ENCODE data around the gene HDHD3. TPM values are rescaled to one million over a fixed set of nuclear protein-coding genes. Genes with fewer than 3 reads are reported as not detected.

HDHD3 gene
- total RNA-seq, 2 donors from 2014 or later = 24.3 to 37.1 TPM

GRCh38 chr9:113389451-113389850 lies 12.7 kb upstream of the HDHD3 start:
- H3K27me3 Mint-ChIP-seq (ENCODE audit: insufficient read depth) = no peaks in the 10 kb centered on the region
- TF ChIP-seq CTCF (conservative IDR thresholded peaks at IDR 0.05) = no peak
- WGBS, 2 experiments (ENCODE audit: insufficient coverage in 1 of 2, insufficient read length in 1 of 2) = 89 to 96% methylated on average over 7 to 11 of the region's 11 CpGs

GRCh38 chr9:113388833-113389232 lies 12.0 kb upstream of the HDHD3 start:
- peaks cover 74% of the 10 kb centered on the region for H3K36me3 ChIP-seq (ENCODE audit: control insufficient read depth, insufficient read depth, low read length)
- no peaks in the 10 kb centered on the region for H3K9me3 ChIP-seq (ENCODE audit: control insufficient read depth, low read length)
- no peak overlapping the region for H3K4me3 ChIP-seq (ENCODE audit: low read length)
- H3K9me3 Mint-ChIP-seq = no peaks in the 10 kb centered on the region
- peaks cover 60% of the 10 kb centered on the region for H3K36me3 Mint-ChIP-seq (ENCODE audit: low read depth)
- no peak overlapping the region for H3K4me3 Mint-ChIP-seq
- H3K27ac ChIP-seq (ENCODE audit: low read depth, low read length) = no peak overlapping the region
- TF ChIP-seq CTCF (conservative IDR thresholded peaks at IDR 0.05) = no peak
- DNase-seq = no peak
- no peak overlapping the region for H3K9ac ChIP-seq (ENCODE audit: extremely low read depth, low read length, poor library complexity, severe bottlenecking)
- WGBS, 2 experiments (ENCODE audit: insufficient coverage in 1 of 2, insufficient read length in 1 of 2) = 92 to 100% methylated on average over 10 to 13 of the region's 13 CpGs
- H3K27me3 ChIP-seq (ENCODE audit: control insufficient read depth, insufficient read depth, low read length, poor library complexity, severe bottlenecking) = no peaks in the 10 kb centered on the region
- no peaks in the 10 kb centered on the region for H3K4me1 ChIP-seq (ENCODE audit: control insufficient read depth, insufficient read depth, low read length)
- H3K4me1 Mint-ChIP-seq = no peaks in the 10 kb centered on the region
- H3K27ac Mint-ChIP-seq = no peak overlapping the region
- H3K27me3 Mint-ChIP-seq (ENCODE audit: insufficient read depth) = no peaks in the 10 kb centered on the region

More at GRCh38 chr9:113389451-113389850, 12.7 kb upstream of the HDHD3 start:
- Mint-ChIP-seq H3K4me1 (no peaks in the 10 kb centered on the region), H3K4me3 (no peak overlapping the region), H3K27ac (no peak overlapping the region), H3K9me3 (no peaks in the 10 kb centered on the region), H3K36me3 (ENCODE audit: low read depth) (peaks cover 62% of the 10 kb centered on the region)
- H3K9ac ChIP-seq (ENCODE audit: extremely low read depth, low read length, poor library complexity, severe bottlenecking) = no peak overlapping the region
- H3K4me1 ChIP-seq (ENCODE audit: control insufficient read depth, insufficient read depth, low read length) = no peaks in the 10 kb centered on the region
- no peak overlapping the region for H3K27ac ChIP-seq (ENCODE audit: low read depth, low read length)
- H3K4me3 ChIP-seq (ENCODE audit: low read length) = no peak overlapping the region
- H3K27me3 ChIP-seq (ENCODE audit: control insufficient read depth, insufficient read depth, low read length, poor library complexity, severe bottlenecking) = no peaks in the 10 kb centered on the region
- DNase-seq = no peak
- no peaks in the 10 kb centered on the region for H3K9me3 ChIP-seq (ENCODE audit: control insufficient read depth, low read length)
- H3K36me3 ChIP-seq (ENCODE audit: control insufficient read depth, insufficient read depth, low read length) = peaks cover 78% of the 10 kb centered on the region

GRCh38 chr9:113387560-113388230 lies 10.9 kb upstream of the HDHD3 start:
- DNase-seq = no peak
- Mint-ChIP-seq H3K27me3 (ENCODE audit: insufficient read depth) (no peaks in the 10 kb centered on the region), H3K4me1 (no peaks in the 10 kb centered on the region), H3K9me3 (no peaks in the 10 kb centered on the region), H3K4me3 (no peak overlapping the region), H3K36me3 (ENCODE audit: low read depth) (peaks cover 50% of the 10 kb centered on the region), H3K27ac (no peak overlapping the region)
- 89 to 94% methylated on average over 8 to 9 of the region's 9 CpGs for WGBS, 2 experiments (ENCODE audit: insufficient coverage in 1 of 2, insufficient read length in 1 of 2)
- Histone ChIP-seq H3K4me3 (ENCODE audit: low read length) (no peak overlapping the region), H3K36me3 (ENCODE audit: control insufficient read depth, insufficient read depth, low read length) (peaks cover 63% of the 10 kb centered on the region), H3K9ac (ENCODE audit: extremely low read depth, low read length, poor library complexity, severe bottlenecking) (no peak overlapping the region), H3K4me1 (ENCODE audit: control insufficient read depth, insufficient read depth, low read length) (no peaks in the 10 kb centered on the region), H3K9me3 (ENCODE audit: control insufficient read depth, low read length) (no peaks in the 10 kb centered on the region), H3K27me3 (ENCODE audit: control insufficient read depth, insufficient read depth, low read length, poor library complexity, severe bottlenecking) (no peaks in the 10 kb centered on the region), H3K27ac (ENCODE audit: low read depth, low read length) (no peak overlapping the region)
- TF ChIP-seq CTCF (conservative IDR thresholded peaks at IDR 0.05) = no peak
